IPS-18a (cell line): ENCODE data around the gene CARMIL1.

Experiments used
- H3K27ac ChIP-seq: one replicate; pipeline ENCODE4 v1.5.1; 2013; ENCODE audit warnings: low read length
- H3K27me3 ChIP-seq: one replicate; pipeline ENCODE4 v1.6.1; 2013; ENCODE audit warnings: mild to moderate bottlenecking, low read length; ENCODE audit not compliant: control insufficient read depth, insufficient read depth
- H3K36me3 ChIP-seq: one replicate; pipeline ENCODE4 v1.6.1; 2013; ENCODE audit warnings: low read depth, low read length; ENCODE audit not compliant: control insufficient read depth
- H3K4me1 ChIP-seq: one replicate; pipeline ENCODE4 v1.6.1; 2013; ENCODE audit warnings: low read depth, low read length; ENCODE audit not compliant: control insufficient read depth
- H3K4me3 ChIP-seq: one replicate; pipeline ENCODE4 v1.5.1; 2013; ENCODE audit warnings: low read length
- H3K9ac ChIP-seq: one replicate; pipeline ENCODE4 v1.6.1; 2013; ENCODE audit warnings: mild to moderate bottlenecking, low read length, moderate library complexity
- H3K9me3 ChIP-seq: one replicate; pipeline ENCODE4 v1.6.1; 2013; ENCODE audit warnings: low read depth, low read length; ENCODE audit not compliant: control insufficient read depth

CARMIL1 gene

DNA sequence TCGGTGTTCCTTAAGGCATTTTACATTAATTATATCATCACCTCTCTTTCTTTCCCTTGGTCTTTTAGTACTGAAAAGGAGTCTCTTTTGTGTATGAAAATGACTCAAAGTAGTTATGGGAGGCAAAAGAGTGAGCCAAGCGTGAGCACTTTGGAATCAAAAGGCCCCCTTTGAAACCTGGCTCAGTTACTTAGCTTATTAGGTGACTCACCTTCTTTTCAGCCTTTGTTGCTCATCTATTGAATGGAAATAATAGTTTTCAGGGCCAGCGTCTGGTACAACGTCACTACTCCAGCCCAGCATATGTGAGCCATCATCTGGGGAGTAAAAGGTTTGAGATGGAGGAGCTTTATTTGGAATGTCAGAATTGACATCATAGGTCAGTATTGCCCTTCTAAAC is 225.5 kb downstream of the CARMIL1 start:
- Histone ChIP-seq H3K9me3 (no peaks in the 10 kb centered on the region), H3K9ac (no peak overlapping the region), H3K4me1 (peaks cover 7% of the 10 kb centered on the region), H3K27me3 (no peaks in the 10 kb centered on the region), H3K36me3 (no peaks in the 10 kb centered on the region), H3K27ac (no peak overlapping the region), H3K4me3 (no peak overlapping the region)

DNA sequence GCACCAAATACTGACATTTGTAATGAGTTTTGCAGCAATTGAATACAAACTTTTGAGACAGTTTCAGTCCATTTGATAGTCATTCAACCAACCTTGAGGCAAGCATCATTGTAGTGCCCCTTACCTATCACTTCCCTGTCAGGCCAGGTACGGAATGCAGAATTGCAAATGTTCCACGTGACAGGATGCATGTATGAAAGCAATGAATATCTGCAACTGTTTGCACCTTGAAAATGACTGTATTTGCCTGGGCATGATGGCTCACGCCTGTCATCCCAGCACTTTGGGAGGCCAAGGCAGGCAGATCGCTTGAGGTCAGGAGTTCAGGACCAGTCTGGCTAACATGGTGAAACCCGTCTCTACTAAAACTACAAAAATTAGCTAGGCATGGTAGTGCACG is 226.8 kb downstream of the CARMIL1 start:
- no peaks in the 10 kb centered on the region for H3K27me3 ChIP-seq
- no peak overlapping the region for H3K9ac ChIP-seq
- no peaks in the 10 kb centered on the region for H3K4me1 ChIP-seq
- no peaks in the 10 kb centered on the region for H3K36me3 ChIP-seq
- no peak overlapping the region for H3K27ac ChIP-seq
- no peak overlapping the region for H3K4me3 ChIP-seq
- H3K9me3 ChIP-seq, result no peaks in the 10 kb centered on the region

DNA sequence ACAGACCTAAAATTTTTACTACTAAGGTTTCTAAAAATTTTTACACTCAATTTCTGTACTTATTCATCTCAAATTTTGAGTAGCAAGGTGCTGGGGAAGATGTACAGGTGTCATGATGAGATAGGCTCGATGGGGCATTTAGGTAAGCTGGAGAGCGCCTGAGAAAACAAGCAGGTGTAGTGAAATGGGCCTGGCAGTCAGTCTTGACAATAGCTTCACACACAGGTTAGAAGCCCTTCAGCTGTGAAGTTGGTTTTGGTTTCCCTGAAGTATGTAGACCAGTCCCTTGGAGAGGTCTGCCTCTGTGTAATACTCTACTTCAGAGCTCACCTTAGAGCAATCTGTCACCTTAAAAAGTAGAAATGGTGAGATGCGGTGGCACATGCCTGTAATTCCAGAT is 228.9 kb downstream of the CARMIL1 start:
- no peaks in the 10 kb centered on the region for H3K27me3 ChIP-seq

DNA sequence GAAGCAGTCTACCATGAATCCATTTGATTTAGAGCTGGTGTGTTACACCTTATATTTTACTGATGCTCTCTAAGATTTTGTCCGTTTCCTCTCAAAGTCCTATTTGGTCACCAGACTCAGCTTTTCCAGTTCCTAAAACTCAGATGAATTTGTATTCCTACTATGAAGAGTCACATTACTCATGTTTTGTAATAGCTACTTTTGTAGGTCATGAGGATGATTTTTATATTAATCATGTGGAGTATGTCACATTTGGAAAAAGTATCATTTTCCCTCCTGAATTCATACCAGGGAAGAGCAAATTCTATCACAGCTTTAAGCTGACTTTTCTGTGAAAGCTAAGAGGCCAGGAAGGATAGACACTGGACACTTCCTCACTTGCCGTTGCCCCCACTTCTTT is 232.2 kb downstream of the CARMIL1 start:
- Histone ChIP-seq H3K27me3 (no peaks in the 10 kb centered on the region), H3K36me3 (peaks cover 7% of the 10 kb centered on the region), H3K9me3 (no peaks in the 10 kb centered on the region), H3K9ac (no peak overlapping the region), H3K4me1 (no peaks in the 10 kb centered on the region), H3K27ac (no peak overlapping the region), H3K4me3 (no peak overlapping the region)

More for the DNA sequence above, 228.9 kb downstream of the CARMIL1 start:
- Histone ChIP-seq H3K9me3 (no peaks in the 10 kb centered on the region), H3K27ac (no peak overlapping the region), H3K36me3 (no peaks in the 10 kb centered on the region), H3K4me3 (no peak overlapping the region), H3K9ac (no peak overlapping the region), H3K4me1 (no peaks in the 10 kb centered on the region)

DNA sequence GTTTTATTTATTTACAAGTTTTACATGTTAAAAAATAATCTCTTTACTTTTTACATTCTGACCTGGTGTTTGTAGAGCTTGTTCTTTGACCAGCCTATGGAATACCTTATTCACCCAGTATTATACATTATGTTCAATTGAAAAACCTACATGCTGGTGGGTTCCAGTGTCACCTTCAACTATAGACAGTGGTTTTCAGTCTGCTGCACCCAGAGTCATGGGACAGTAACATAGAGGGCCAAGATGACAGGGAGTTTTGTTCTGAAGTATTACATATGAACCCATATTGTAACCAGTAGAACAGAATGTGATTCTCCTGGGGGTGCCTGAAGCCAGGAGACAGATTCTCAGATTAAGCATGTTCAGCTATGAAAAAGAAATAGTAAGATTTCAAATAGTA is 233.4 kb downstream of the CARMIL1 start:
- Histone ChIP-seq H3K36me3 (peaks cover 12% of the 10 kb centered on the region), H3K9me3 (no peaks in the 10 kb centered on the region), H3K27me3 (no peaks in the 10 kb centered on the region), H3K4me1 (no peaks in the 10 kb centered on the region), H3K9ac (no peak overlapping the region), H3K4me3 (no peak overlapping the region), H3K27ac (no peak overlapping the region)

DNA sequence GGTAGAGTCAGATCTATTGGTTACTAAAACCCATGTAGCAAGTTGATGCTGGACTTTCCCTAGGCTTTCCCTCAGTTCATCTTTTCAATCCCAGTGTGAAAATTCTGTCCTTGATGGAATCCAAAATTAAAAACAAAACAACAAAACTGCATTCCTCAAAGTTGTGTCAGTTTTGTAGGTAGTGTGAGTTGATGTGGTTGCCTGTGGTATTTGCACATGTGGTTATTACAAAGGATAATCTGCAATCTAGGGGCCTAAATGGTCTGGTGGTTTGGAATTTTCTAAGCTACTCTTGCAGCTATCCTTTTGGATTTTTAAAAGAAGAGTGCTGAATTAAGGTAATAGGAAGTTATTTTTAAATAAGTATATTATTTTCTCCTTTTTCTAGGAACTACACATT is 240.7 kb downstream of the CARMIL1 start:
- Histone ChIP-seq H3K27ac (no peak overlapping the region), H3K9me3 (no peaks in the 10 kb centered on the region), H3K4me3 (no peak overlapping the region), H3K4me1 (no peaks in the 10 kb centered on the region), H3K36me3 (peaks cover 12% of the 10 kb centered on the region), H3K27me3 (no peaks in the 10 kb centered on the region), H3K9ac (no peak overlapping the region)

DNA sequence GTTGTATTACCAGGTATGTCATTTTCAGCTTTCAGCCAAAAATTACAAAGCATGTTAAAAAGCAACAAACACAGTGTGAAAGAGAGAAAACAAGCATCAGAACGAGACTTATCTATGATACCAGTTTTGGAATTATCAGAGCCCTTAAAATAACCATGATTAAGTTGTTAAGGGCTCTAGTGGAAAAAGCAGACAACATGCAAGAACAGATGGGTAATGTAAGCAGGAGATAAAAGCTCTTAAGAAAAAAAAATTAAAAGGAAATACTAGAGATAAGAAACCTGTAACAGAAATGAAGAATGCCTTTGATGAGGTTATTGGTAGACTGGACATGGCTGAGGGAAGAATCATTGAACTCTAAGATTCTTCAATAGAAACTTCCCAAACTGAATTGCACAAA is 245.4 kb downstream of the CARMIL1 start:
- Histone ChIP-seq H3K36me3 (no peaks in the 10 kb centered on the region), H3K9ac (no peak overlapping the region), H3K9me3 (no peaks in the 10 kb centered on the region), H3K27me3 (no peaks in the 10 kb centered on the region), H3K4me1 (no peaks in the 10 kb centered on the region), H3K27ac (no peak overlapping the region), H3K4me3 (no peak overlapping the region)

DNA sequence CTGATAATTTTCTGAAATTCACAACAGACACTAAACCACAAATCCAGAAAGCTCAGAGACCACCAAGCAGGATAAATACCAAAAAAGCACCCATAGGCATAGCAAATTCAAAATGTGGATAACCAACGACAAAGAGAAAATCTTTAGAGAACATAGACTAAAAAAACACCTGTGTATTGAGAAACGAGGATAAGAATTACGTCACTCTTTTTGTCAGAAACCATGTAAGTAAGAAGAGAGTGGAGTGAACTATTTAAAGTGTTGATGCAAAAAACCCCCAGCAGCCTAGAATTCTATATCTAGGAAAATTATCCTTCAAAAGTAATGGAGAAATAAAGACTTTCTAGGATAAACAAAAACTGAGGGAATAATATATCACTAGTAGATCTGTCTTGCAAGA is 245.9 kb downstream of the CARMIL1 start:
- Histone ChIP-seq H3K27ac (no peak overlapping the region), H3K9ac (no peak overlapping the region), H3K4me3 (no peak overlapping the region), H3K4me1 (no peaks in the 10 kb centered on the region), H3K9me3 (no peaks in the 10 kb centered on the region), H3K27me3 (no peaks in the 10 kb centered on the region), H3K36me3 (no peaks in the 10 kb centered on the region)

DNA sequence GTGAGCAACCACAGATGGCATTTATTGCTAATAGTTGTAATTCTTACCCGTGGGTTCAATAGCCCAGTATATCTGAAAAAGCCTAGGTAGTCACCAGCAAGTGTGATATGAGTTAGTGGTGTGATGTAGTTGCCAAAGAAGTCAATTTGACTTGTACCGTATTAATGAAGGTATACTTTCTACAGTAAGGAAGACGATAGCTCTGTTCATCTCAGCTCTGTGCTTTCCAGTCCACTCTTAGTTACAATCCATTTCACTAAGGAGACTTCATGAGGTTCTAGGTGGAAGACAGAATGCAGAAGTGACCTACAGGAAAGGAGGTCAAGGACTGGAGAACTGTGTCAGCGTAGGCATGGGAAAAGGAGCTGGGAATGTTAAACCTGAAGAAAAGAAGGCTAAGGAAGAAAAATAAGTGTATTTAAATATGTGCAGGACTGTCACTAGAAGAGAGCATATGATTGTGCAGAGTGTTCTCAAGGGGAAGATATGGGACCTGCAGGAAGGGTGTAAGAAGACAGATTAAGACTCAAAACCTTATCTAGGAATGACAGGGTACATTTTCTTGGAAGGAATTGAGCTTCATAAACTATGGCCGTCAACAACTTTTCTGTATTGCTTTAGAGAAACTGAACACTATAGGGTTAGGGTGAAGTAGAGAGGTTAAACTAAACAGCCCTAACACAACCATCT is 255.9 kb downstream of the CARMIL1 start:
- H3K27ac ChIP-seq, result no peak overlapping the region
- H3K4me3 ChIP-seq, result no peak overlapping the region
- H3K27me3 ChIP-seq, result no peaks in the 10 kb centered on the region
- no peaks in the 10 kb centered on the region for H3K9me3 ChIP-seq
- no peaks in the 10 kb centered on the region for H3K36me3 ChIP-seq
- peaks cover 3% of the 10 kb centered on the region for H3K4me1 ChIP-seq
- no peak overlapping the region for H3K9ac ChIP-seq

DNA sequence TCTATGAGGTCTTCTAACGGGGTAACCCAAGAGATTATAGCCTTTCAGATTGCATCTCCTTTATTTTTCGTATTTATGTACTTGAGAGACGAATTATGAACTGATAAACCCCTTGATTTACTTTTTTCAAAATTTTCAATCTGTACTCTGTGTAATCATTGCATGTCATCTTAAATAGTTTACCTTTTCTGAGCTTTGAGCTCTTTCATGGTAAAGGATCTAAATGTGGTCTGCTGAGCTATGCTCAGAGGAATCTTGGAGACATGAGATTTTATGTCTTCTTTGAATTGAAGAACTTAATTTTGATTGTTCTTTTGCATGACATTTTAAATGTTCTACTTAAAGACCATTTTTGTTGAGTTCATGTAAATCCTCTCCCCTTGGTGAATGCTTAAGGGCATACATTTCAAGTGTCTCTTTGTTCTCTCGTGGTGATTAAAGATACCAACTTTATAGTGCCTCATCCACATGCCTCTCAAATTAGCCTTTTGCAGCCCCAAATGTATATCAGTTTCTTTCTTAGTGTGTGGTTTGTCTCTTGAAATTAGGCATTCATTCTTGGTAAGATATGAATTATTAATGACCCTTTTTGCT is 256.6 kb downstream of the CARMIL1 start:
- H3K36me3 ChIP-seq, result no peaks in the 10 kb centered on the region
- no peak overlapping the region for H3K4me3 ChIP-seq
- peaks cover 3% of the 10 kb centered on the region for H3K4me1 ChIP-seq
- H3K27me3 ChIP-seq, result no peaks in the 10 kb centered on the region
- no peaks in the 10 kb centered on the region for H3K9me3 ChIP-seq
- H3K27ac ChIP-seq, result no peak overlapping the region
- no peak overlapping the region for H3K9ac ChIP-seq

DNA sequence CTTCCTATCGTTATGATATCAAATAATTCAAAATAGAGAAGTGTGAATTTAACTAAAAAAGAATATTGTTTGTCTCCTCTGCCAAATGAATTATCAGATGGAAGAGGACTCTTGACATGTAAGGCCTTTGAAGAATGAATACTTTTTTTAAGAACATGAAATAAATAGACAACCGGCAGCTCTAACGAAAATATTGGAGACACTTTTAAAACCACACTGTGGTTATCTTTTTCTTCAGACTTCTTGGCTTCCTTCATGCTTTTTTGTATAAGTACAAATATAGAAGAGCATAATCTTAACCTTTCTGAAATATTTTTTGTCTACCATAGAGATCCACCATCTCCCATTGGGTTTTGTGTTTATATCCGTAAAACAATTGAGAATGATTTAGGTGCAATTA is 257.6 kb downstream of the CARMIL1 start:
- no peaks in the 10 kb centered on the region for H3K27me3 ChIP-seq
- no peaks in the 10 kb centered on the region for H3K36me3 ChIP-seq
- H3K4me1 ChIP-seq, result peaks cover 3% of the 10 kb centered on the region
- H3K27ac ChIP-seq, result no peak overlapping the region
- H3K9me3 ChIP-seq, result no peaks in the 10 kb centered on the region
- H3K9ac ChIP-seq, result no peak overlapping the region
- no peak overlapping the region for H3K4me3 ChIP-seq

DNA sequence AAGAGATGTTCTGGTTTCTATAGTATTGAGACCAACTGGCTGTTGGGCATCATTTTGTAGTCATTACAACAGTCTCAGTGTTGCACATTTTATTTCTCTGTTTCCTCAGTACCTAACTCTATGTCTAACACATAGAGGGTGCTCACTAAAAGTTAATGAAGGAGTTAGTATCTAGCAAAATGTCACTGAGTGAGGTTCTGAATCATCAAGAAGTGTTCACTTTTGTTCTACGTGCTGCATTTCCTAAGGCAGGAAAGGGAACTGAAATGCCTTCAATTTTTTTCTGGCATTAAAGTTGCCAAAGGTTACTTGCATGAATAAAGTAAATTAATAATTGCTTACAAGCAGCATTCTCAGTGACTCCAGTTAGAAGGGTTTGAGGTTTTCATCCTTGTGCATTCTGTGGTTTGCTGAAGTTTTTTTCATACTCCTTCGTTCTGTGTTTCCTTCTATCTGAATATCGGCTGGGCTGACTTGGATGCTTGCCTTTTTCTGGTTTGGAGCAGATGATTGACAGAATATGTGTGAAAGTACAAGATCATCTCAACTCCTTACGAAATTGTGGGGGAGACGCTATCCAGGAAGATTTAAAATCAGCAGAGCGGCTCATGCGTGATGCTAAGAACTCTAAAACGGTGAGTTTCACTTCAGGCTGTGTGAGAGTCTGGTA is 258.3 kb downstream of the CARMIL1 start:
- no peaks in the 10 kb centered on the region for H3K27me3 ChIP-seq
- H3K9ac ChIP-seq, result no peak overlapping the region
- H3K4me1 ChIP-seq, result peaks cover 3% of the 10 kb centered on the region
- no peak overlapping the region for H3K27ac ChIP-seq
- H3K36me3 ChIP-seq, result no peaks in the 10 kb centered on the region
- H3K9me3 ChIP-seq, result no peaks in the 10 kb centered on the region
- H3K4me3 ChIP-seq, result no peak overlapping the region
